ENCODE measurements around the gene MACC1. TPM values are rescaled to one million over a fixed set of nuclear protein-coding genes. Genes with fewer than 3 reads are reported as not detected.

MACC1 gene
- total and polyA plus RNA-seq, 9 of the 15 experiments (the other 6 are each of a cell fraction or from before 2014, with no cell fraction given), result 5.9 to 30.2 (median 10.4) TPM

DNA sequence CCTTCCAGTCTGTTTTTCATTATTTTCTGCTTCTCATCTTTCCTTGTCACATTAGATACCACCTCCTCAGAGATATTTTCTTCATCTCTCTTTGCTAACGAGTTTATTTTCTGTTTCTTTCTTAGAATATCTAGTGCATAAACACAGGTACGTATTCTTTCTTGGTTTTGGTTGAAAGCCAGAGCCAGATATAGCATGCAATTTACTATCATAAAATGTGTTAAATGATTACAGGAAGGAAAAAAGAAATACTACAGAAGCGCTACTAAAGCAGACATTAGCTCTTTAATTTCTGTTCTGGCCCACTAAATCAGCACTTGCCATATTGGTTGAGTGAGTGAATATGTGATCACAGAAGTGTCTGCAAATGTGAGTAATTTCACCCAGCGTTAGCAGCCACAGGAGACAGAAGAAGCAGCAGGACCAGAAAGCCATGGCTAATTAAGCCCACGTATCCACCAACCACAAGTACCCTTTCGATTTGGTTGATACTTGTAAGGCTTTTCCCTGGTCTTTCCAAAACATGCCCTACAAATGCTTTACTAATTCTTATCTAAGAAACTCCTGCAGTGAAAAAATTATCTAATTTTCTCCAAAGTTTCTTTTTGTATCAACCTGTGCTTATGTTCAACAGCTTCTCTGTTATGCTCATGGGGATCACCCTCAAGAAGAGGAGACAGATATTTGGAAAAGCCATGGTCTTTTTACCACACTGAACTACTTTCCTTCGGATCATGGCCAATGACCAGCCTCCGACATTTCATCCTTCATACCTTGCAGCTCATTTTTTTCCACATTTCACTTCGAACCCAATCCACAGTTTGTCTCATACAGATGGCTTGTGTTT lies 23.1 kb upstream of the MACC1 start:
- TF ChIP-seq, protein P1, sequence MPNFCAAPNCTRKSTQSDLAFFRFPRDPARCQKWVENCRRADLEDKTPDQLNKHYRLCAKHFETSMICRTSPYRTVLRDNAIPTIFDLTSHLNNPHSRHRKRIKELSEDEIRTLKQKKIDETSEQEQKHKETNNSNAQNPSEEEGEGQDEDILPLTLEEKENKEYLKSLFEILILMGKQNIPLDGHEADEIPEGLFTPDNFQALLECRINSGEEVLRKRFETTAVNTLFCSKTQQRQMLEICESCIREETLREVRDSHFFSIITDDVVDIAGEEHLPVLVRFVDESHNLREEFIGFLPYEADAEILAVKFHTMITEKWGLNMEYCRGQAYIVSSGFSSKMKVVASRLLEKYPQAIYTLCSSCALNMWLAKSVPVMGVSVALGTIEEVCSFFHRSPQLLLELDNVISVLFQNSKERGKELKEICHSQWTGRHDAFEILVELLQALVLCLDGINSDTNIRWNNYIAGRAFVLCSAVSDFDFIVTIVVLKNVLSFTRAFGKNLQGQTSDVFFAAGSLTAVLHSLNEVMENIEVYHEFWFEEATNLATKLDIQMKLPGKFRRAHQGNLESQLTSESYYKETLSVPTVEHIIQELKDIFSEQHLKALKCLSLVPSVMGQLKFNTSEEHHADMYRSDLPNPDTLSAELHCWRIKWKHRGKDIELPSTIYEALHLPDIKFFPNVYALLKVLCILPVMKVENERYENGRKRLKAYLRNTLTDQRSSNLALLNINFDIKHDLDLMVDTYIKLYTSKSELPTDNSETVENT (CRISPR knock-in tag; IDR thresholded peaks at IDR 0.05), result no peak
- TF ChIP-seq, protein P2, sequence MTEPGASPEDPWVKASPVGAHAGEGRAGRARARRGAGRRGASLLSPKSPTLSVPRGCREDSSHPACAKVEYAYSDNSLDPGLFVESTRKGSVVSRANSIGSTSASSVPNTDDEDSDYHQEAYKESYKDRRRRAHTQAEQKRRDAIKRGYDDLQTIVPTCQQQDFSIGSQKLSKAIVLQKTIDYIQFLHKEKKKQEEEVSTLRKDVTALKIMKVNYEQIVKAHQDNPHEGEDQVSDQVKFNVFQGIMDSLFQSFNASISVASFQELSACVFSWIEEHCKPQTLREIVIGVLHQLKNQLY (CRISPR knock-in tag; conservative IDR thresholded peaks at IDR 0.05), result no peak
- TF ChIP-seq KAT7 (CRISPR knock-in tag; IDR thresholded peaks at IDR 0.05; ENCODE audit: borderline replicate concordance) (no peak), EGR1 (conservative IDR thresholded peaks at IDR 0.05) (no peak), ILK (tag; IDR thresholded peaks at IDR 0.05; ENCODE audit: borderline replicate concordance, low read depth) (no peak), RNF2 (IDR thresholded peaks at IDR 0.05) (no peak), MCM5 (IDR thresholded peaks at IDR 0.05; ENCODE audit: low read depth) (no peak), FOXJ2 (tag; IDR thresholded peaks at IDR 0.05) (no peak)
- TF ChIP-seq, protein P3, sequence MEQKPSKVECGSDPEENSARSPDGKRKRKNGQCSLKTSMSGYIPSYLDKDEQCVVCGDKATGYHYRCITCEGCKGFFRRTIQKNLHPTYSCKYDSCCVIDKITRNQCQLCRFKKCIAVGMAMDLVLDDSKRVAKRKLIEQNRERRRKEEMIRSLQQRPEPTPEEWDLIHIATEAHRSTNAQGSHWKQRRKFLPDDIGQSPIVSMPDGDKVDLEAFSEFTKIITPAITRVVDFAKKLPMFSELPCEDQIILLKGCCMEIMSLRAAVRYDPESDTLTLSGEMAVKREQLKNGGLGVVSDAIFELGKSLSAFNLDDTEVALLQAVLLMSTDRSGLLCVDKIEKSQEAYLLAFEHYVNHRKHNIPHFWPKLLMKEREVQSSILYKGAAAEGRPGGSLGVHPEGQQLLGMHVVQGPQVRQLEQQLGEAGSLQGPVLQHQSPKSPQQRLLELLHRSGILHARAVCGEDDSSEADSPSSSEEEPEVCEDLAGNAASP (IDR thresholded peaks at IDR 0.05), result no peak
- TF ChIP-seq, protein P4, sequence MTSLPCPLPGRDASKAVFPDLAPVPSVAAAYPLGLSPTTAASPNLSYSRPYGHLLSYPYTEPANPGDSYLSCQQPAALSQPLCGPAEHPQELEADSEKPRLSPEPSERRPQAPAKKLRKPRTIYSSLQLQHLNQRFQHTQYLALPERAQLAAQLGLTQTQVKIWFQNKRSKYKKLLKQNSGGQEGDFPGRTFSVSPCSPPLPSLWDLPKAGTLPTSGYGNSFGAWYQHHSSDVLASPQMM (CRISPR knock-in tag; IDR thresholded peaks at IDR 0.05), result no peak
- peak overlapping the region; percentile 24; the same call in 2 of the 3 replicates for H3K27ac ChIP-seq (ENCODE audit: extremely low read depth, low read depth, low read length)
- in situ Hi-C loops (cut with MboI) (no loop called here), intact Hi-C loops (cut with micrococcal nuclease) (no loop called here)
- ATAC-seq (no peak), FAIRE-seq (no peak), DNase-seq (ENCODE audit: extremely low read depth in 1 of 4, low spot score in 3 of 4) (peak in 1 of 4 experiments; percentile 9)
- no peaks in the 10 kb centered on the region for H3K36me3 ChIP-seq (ENCODE audit: control insufficient read depth, insufficient read depth, low read length)
- no peaks in the 10 kb centered on the region for H3K27me3 ChIP-seq (ENCODE audit: control insufficient read depth in 2 of 2, insufficient read depth in 2 of 2, low read length in 2 of 2)
- 78% methylated on average over 8 of the region's 9 CpGs for WGBS (ENCODE audit: insufficient coverage, low coverage, missing lambda C conversion rate)
- peak overlapping the region; percentile 85 for H2AFZ ChIP-seq (ENCODE audit: low read depth, low read length)
- no peaks in the 10 kb centered on the region for H3K9me1 ChIP-seq (ENCODE audit: control insufficient read depth, insufficient read depth, low read length)
- no peak overlapping the region for H3K4me3 ChIP-seq
- H3K4me2 ChIP-seq (ENCODE audit: insufficient read depth, low read length), result no peak overlapping the region
- no peaks in the 10 kb centered on the region for H3K79me2 ChIP-seq (ENCODE audit: control insufficient read depth, insufficient read depth, low read length)
- no peak overlapping the region for H3K9ac ChIP-seq (ENCODE audit: insufficient read depth in 1 of 2, low read depth in 2 of 2, low read length in 2 of 2)
- H3K9me3 ChIP-seq (replicated peaks; ENCODE audit: control insufficient read depth, insufficient read depth, low read depth, low read length), result no peaks in the 10 kb centered on the region
- no TSS peak for BruUV-seq (replicated peaks)
- ChIA-PET POLR2A (interaction anchor here (0.7 kb wide), 1 partner anchor 50 kb away, joined by 3 read pairs; no protein-coding TSS in a partner anchor), CTCF (ENCODE audit: low intra/inter-chr PET ratio) (no interaction called here)
- no peaks in the 10 kb centered on the region for H4K20me1 ChIP-seq (replicated peaks; ENCODE audit: control insufficient read depth, insufficient read depth, low read length)
- peaks cover 0 to 18% of the 10 kb centered on the region in 2 experiments; a peak in 3 of 5 replicates for H3K4me1 ChIP-seq (replicated peaks in 1 of 2; ENCODE audit: control insufficient read depth in 2 of 2, insufficient read depth in 2 of 2, low read length in 2 of 2)
